ENCODE measurements around the gene SLFN14.

The SLFN14 gene

DNA sequence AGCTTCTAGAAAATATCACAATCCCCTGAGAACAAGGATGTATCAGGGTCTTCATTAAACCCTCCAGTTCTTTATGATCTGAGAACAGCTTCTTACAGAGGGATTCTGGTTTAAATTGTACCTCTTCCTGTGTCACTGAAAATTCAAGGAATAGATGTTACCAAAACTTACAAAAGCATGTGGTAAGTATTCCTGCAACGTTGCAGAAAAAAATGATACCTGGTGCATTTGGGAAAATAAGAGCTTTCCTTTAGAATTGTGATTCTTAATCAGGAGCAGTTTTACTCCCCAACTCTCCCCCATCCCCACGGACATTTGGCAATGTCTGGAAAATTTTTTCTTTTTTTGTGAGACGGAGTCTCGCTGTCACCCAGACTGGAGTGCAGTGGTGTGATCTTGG, 7.3 kb downstream of the SLFN14 start:
- DNase-seq (ENCODE audit: low spot score): no peak
- TF ChIP-seq, protein P1, sequence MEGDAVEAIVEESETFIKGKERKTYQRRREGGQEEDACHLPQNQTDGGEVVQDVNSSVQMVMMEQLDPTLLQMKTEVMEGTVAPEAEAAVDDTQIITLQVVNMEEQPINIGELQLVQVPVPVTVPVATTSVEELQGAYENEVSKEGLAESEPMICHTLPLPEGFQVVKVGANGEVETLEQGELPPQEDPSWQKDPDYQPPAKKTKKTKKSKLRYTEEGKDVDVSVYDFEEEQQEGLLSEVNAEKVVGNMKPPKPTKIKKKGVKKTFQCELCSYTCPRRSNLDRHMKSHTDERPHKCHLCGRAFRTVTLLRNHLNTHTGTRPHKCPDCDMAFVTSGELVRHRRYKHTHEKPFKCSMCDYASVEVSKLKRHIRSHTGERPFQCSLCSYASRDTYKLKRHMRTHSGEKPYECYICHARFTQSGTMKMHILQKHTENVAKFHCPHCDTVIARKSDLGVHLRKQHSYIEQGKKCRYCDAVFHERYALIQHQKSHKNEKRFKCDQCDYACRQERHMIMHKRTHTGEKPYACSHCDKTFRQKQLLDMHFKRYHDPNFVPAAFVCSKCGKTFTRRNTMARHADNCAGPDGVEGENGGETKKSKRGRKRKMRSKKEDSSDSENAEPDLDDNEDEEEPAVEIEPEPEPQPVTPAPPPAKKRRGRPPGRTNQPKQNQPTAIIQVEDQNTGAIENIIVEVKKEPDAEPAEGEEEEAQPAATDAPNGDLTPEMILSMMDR (conservative IDR thresholded peaks at IDR 0.05; ENCODE audit: low read depth): no peak
- CTCF ChIA-PET: interaction anchor here (0.6 kb wide), 2 partner anchors 15 to 18 kb away, joined by 3 read pairs; no protein-coding TSS in a partner anchor
- POLR2A ChIA-PET (ENCODE audit: low non-redundant PET): no interaction called here
- no peak overlapping the region for H3K27ac ChIP-seq

DNA sequence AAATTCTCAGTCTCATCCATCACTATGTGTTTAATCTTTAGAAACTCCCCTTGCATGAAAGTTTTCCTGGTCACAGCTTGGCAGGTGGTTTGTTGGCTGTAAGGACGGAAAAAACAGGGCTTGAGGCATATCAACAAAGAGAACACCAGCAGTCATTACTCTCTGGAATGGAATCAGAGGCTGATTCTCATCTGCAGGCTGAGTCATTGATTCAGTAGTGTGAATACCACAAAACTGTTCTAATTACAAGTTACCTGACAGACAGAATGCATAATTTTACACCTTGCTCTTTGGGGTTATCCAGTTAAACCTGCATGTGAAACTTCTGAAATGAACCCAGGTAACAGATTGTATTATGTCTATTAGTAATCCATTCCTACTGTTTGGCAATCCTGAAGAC, 11.6 kb downstream of the SLFN14 start:
- TF ChIP-seq, protein P1 (conservative IDR thresholded peaks at IDR 0.05; ENCODE audit: low read depth): no peak
- POLR2A ChIA-PET (ENCODE audit: low non-redundant PET): no interaction called here
- no peak for DNase-seq (ENCODE audit: low spot score)
- CTCF ChIA-PET: no interaction called here
- H3K27ac ChIP-seq: no peak overlapping the region

DNA sequence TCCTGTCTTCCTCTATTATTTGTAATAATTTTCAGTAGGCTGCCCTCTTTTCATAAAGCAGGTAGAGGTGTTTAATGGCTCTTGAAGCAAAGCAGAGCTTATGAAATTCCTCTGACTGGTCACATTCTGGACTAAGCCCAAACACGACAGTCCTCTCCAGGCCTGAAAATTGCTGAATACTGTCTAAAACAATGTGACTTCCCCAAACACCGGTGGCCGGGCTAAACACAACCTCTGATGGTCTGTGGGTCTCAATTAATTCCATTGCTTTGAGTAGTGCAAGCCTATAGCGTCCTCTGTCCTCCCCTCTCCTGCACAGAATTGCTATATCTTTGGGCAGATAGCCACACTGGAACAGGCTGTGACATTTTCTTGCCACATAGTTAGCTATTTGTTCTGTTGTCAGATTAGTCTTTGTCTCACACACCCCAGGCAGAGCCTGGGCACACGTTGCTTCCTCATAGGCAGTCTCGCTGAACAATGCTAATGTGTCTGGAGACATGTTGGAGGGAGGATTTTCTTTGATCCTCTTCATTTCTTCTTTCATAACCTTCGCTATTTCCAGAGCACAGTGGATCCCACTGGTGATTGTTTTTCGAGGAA, 12.3 kb downstream of the SLFN14 start:
- CTCF ChIA-PET: no interaction called here
- TF ChIP-seq, protein P1 (conservative IDR thresholded peaks at IDR 0.05; ENCODE audit: low read depth): no peak

DNA sequence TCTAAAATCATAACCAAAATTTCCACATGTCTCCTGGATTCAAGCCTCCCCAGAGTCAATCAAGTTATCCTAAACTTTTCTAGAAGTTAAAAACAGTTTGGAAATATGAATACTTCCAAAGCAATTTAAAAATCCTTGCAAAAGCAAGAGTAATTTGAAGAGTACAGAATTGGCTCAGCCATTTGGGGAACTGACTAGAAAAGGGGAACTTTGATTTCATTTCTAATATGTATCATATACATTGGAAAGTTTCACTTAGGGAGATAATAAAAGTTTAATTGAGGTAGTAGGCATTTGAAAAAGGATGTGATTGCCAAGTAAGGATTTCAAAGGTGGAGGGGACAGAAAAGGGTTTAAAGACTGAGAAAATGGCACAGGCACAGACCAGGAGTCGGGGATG, 14.1 kb downstream of the SLFN14 start:
- CTCF ChIA-PET: no interaction called here

More for the DNA sequence above, 12.3 kb downstream of the SLFN14 start:
- no peak for DNase-seq (ENCODE audit: low spot score)
- POLR2A ChIA-PET (ENCODE audit: low non-redundant PET): no interaction called here
- H3K27ac ChIP-seq: no peak overlapping the region

DNA sequence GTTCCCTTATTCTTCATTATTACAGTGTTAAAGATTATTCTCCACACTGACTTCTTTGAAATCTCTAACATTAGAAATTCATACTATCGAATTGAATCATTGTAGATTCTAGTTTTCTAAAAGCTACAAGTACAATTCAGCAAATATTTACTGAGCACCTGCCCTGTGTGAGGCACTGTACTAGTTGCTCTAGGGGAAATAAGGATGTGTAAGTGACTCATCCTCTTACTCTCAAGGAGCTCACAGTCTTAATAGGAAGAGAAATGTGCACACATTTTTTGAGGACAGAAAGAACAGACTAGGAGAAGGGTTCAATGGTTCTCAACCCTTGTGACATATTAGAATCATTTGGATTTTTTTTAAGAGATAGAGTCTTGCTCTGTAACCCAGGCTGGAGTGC, 15.5 kb downstream of the SLFN14 start:
- ChIA-PET POLR2A (ENCODE audit: low non-redundant PET) (no interaction called here), CTCF (no interaction called here)
- DNase-seq (ENCODE audit: low spot score): no peak
- no peak overlapping the region for H3K27ac ChIP-seq
- TF ChIP-seq, protein P1 (conservative IDR thresholded peaks at IDR 0.05; ENCODE audit: low read depth): no peak

More for the DNA sequence above, 14.1 kb downstream of the SLFN14 start:
- POLR2A ChIA-PET (ENCODE audit: low non-redundant PET): no interaction called here
- no peak for DNase-seq (ENCODE audit: low spot score)
- no peak overlapping the region for H3K27ac ChIP-seq
- TF ChIP-seq, protein P1 (conservative IDR thresholded peaks at IDR 0.05; ENCODE audit: low read depth): no peak

DNA sequence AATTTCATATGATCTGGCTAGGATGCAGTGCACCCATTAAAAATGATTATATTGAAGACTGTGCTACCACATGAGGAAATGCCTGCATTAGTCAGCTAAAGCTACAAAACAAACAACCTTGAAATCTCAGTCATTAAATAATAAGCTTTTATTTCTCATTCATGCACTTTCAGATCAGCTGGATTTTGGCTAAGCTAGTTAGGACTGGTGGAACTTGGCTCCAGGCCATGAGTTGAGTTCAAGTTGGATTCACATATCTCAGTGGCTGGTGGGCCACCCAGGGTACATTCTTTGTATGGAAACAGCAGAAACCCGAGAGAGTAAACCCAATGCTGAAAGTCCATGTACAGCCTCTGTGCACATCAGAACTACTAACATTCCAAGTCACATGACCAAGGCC, 16.8 kb downstream of the SLFN14 start:
- ChIA-PET CTCF (no interaction called here), POLR2A (ENCODE audit: low non-redundant PET) (interaction anchor here (0.5 kb wide), 1 partner anchor 250 kb away, joined by 4 read pairs; no protein-coding TSS in a partner anchor)
- DNase-seq (ENCODE audit: low spot score): no peak
- TF ChIP-seq, protein P1 (conservative IDR thresholded peaks at IDR 0.05; ENCODE audit: low read depth): no peak
- H3K27ac ChIP-seq: no peak overlapping the region

All from RWPE1 (cell line).